ENCODE results near the gene PTPRE. TPM values are rescaled to one million over a fixed set of nuclear protein-coding genes. Genes with fewer than 3 reads are reported as not detected.

Gene PTPRE
- total and polyA plus RNA-seq, 10 of the 15 experiments (the other 5 are each of a cell fraction or from before 2014, with no cell fraction given), result 2.9 to 7.6 (median 5.8) TPM

- TF ChIP-seq E4F1 (IDR thresholded peaks at IDR 0.05; ENCODE audit: borderline replicate concordance, partially characterized antibody), result no peak
- no peak for TF ChIP-seq ZBTB40 (IDR thresholded peaks at IDR 0.05; ENCODE audit: borderline replicate concordance)
- TF ChIP-seq MTA2 (IDR thresholded peaks at IDR 0.05; ENCODE audit: low read depth), result peak; percentile 95
- no peak for TF ChIP-seq EZH2 (IDR thresholded peaks at IDR 0.05; ENCODE audit: borderline replicate concordance, control insufficient read depth, low read depth, low read length)
- TF ChIP-seq IRF3 (IDR thresholded peaks at IDR 0.05), result no peak
- no peak for TF ChIP-seq PBX3 (IDR thresholded peaks at IDR 0.05; ENCODE audit: insufficient replicate concordance, low read depth, low read length)
- no peak for TF ChIP-seq PML (IDR thresholded peaks at IDR 0.05; ENCODE audit: low read length)
- no peak for TF ChIP-seq PAX8 (IDR thresholded peaks at IDR 0.05)
- TF ChIP-seq SRF (IDR thresholded peaks at IDR 0.05; ENCODE audit: low read depth in 2 of 2, low read length in 2 of 2), result no peak
- TF ChIP-seq CREM (IDR thresholded peaks at IDR 0.05; ENCODE audit: low read depth), result no peak; the same call in 1 of the 2 replicates
- no peak for TF ChIP-seq NFYA (IDR thresholded peaks at IDR 0.05; ENCODE audit: borderline replicate concordance, low read depth, low read length)
- TF ChIP-seq BHLHE40 (IDR thresholded peaks at IDR 0.05; ENCODE audit: borderline replicate concordance in 1 of 2, low read depth in 2 of 2, low read length in 1 of 2), result peak; percentile 74 to 88
- no peak for TF ChIP-seq CREB1 (IDR thresholded peaks at IDR 0.05; ENCODE audit: low read depth)
- TF ChIP-seq FOXK2 (IDR thresholded peaks at IDR 0.05), result no peak
- no peak for TF ChIP-seq CEBPB (IDR thresholded peaks at IDR 0.05; ENCODE audit: borderline replicate concordance in 1 of 2, low read depth in 2 of 2, low read length in 2 of 2)
- no peak for TF ChIP-seq ZNF274 (IDR thresholded peaks at IDR 0.05; ENCODE audit: insufficient read depth, insufficient read length)
- TF ChIP-seq IKZF1 (conservative IDR thresholded peaks at IDR 0.05), result peak; percentile 98
- no peak for TF ChIP-seq NFXL1 (IDR thresholded peaks at IDR 0.05; ENCODE audit: borderline replicate concordance)
- no peak for TF ChIP-seq BRCA1 (IDR thresholded peaks at IDR 0.05; ENCODE audit: low read depth, low read length)
- TF ChIP-seq NR2C1 (IDR thresholded peaks at IDR 0.05), result no peak
Measured at GRCh38 chr10:128064108-128064969, 157.4 kb downstream of the PTPRE start (continued).
